HG03095 (cell line): ENCODE measurements around the gene DLGAP4.
"Not testable (repeated sequence)": the region's sequence is repeated elsewhere in the genome, so short reads cannot be mapped to it uniquely, and the experiment has no call there.

Experiments used
- ATAC-seq: cut with Tn5 transposase; IDR thresholded peaks from one replicate; pipeline ENCODE4 v1.9.1; 2021; ENCODE audit warnings: moderate library complexity; ENCODE audit not compliant: unreplicated experiment

The DLGAP4 gene

GRCh38 chr20:36372666-36373065 is 66.5 kb downstream of the DLGAP4 start:
- no peak for ATAC-seq

- ATAC-seq: no peak
These were observed 67.0 kb downstream of the DLGAP4 start for GRCh38 chr20:36373089-36373488.

GRCh38 chr20:36374995-36375394 is 68.9 kb downstream of the DLGAP4 start:
- ATAC-seq: no peak

- ATAC-seq: no peak
These were observed 71.5 kb downstream of the DLGAP4 start for GRCh38 chr20:36377348-36378326.

GRCh38 chr20:36378686-36379085 is 72.5 kb downstream of the DLGAP4 start:
- no peak for ATAC-seq

GRCh38 chr20:36379914-36380313 is 73.8 kb downstream of the DLGAP4 start:
- ATAC-seq: not testable (repeated sequence)

- ATAC-seq: no peak
These were observed 78.0 kb downstream of the DLGAP4 start for GRCh38 chr20:36384022-36384619.

GRCh38 chr20:36385503-36385902 is 79.4 kb downstream of the DLGAP4 start:
- ATAC-seq: no peak

- ATAC-seq: no peak
These were observed 80.1 kb downstream of the DLGAP4 start for GRCh38 chr20:36386236-36386635.

- ATAC-seq: no peak
These were observed 84.1 kb downstream of the DLGAP4 start for GRCh38 chr20:36390269-36390668.

- no peak for ATAC-seq
These were observed 84.7 kb downstream of the DLGAP4 start for GRCh38 chr20:36390719-36391415.

- ATAC-seq: no peak
These were observed 85.3 kb downstream of the DLGAP4 start for GRCh38 chr20:36391456-36391855.

- ATAC-seq: no peak
These were observed 85.8 kb downstream of the DLGAP4 start for GRCh38 chr20:36391955-36392354.

- no peak for ATAC-seq
These were observed 86.8 kb downstream of the DLGAP4 start for GRCh38 chr20:36392989-36393388.

- ATAC-seq: no peak
These were observed 88.3 kb downstream of the DLGAP4 start for GRCh38 chr20:36394340-36394965.

- ATAC-seq: no peak
These were observed 90.2 kb downstream of the DLGAP4 start for GRCh38 chr20:36396340-36396739.

GRCh38 chr20:36396847-36397630 is 90.9 kb downstream of the DLGAP4 start:
- no peak for ATAC-seq

- ATAC-seq: no peak
These were observed 92.4 kb downstream of the DLGAP4 start for GRCh38 chr20:36398515-36398914.

- ATAC-seq: no peak
These were observed 93.2 kb downstream of the DLGAP4 start for GRCh38 chr20:36399147-36399968.
